WTC11 (cell line): ENCODE data around the gene DRAXIN. TPM values are rescaled to one million over a fixed set of nuclear protein-coding genes. Genes with fewer than 3 reads are reported as not detected.

Source experiments
- ATAC-seq: fragments of 200-7000 bp; cut with Tn5 transposase; 2 replicates; pipeline ENCODE4 v1.10.0; 2021; ENCODE audit warnings: mild to moderate bottlenecking, moderate library complexity
- CTCF ChIA-PET: fragments of 300-600 bp; sonication (Branson Sonifier 250); formaldehyde crosslinking; loops from one replicate; lab custom pipeline; 2021; ENCODE audit warnings: antibody characterized with exemption; lab: Charles Lee
- POLR2A ChIA-PET: fragments of 350-600 bp; sonication (Branson Sonifier 250); formaldehyde crosslinking; loops from one replicate; lab custom pipeline; 2021; ENCODE audit warnings: antibody characterized with exemption; lab: Charles Lee
- DNase-seq: peaks from one replicate; pipeline ENCODE4 v3.0.0; 2021; ENCODE audit warnings: low spot score
- H3K27ac Mint-ChIP-seq: 2 replicates; pipeline ENCODE4 v1.8.0; 2021; ENCODE audit warnings: mixed read lengths
- H3K27me3 Mint-ChIP-seq: 2 replicates; pipeline ENCODE4 v1.8.0; 2021; ENCODE audit warnings: low read depth, mild to moderate bottlenecking, moderate library complexity, mixed read lengths
- H3K36me3 Mint-ChIP-seq: 2 replicates; pipeline ENCODE4 v1.8.0; 2021; ENCODE audit warnings: mixed read lengths
- H3K4me1 Mint-ChIP-seq: 2 replicates; pipeline ENCODE4 v1.8.0; 2022; ENCODE audit warnings: mixed read lengths
- H3K4me3 Mint-ChIP-seq: 2 replicates; pipeline ENCODE4 v1.8.0; 2021; ENCODE audit warnings: mild to moderate bottlenecking, moderate library complexity, mixed read lengths
- H3K9me3 Mint-ChIP-seq: 2 replicates; pipeline ENCODE4 v1.8.0; 2021; ENCODE audit warnings: mixed read lengths
- CBFB ChIP-seq: sonication (generic); formaldehyde crosslinking; IDR thresholded peaks from 2 replicates; pipeline ENCODE4 v1.8.1; 2022; ENCODE audit warnings: mild to moderate bottlenecking, low read depth, missing genetic modification reagents
- E2F5 ChIP-seq: sonication (generic); formaldehyde crosslinking; IDR thresholded peaks from 2 replicates; pipeline ENCODE4 v1.8.1; 2022; ENCODE audit warnings: mild to moderate bottlenecking, moderate library complexity, missing genetic modification reagents
- ESRRA ChIP-seq: sonication (generic); formaldehyde crosslinking; IDR thresholded peaks from 2 replicates; pipeline ENCODE4 v1.8.1; 2022; ENCODE audit warnings: mild to moderate bottlenecking, missing genetic modification reagents, borderline replicate concordance
- FOXJ3 ChIP-seq: sonication (generic); formaldehyde crosslinking; IDR thresholded peaks from 2 replicates; pipeline ENCODE4 v1.9.0; 2021; ENCODE audit warnings: missing genetic modification reagents, mild to moderate bottlenecking, borderline replicate concordance
- FOXP1 ChIP-seq: sonication (generic); formaldehyde crosslinking; IDR thresholded peaks from 2 replicates; pipeline ENCODE4 v1.8.0; 2022; ENCODE audit warnings: missing genetic modification reagents, mild to moderate bottlenecking, moderate library complexity, borderline replicate concordance
- GTF2I ChIP-seq: fragments of 250-450 bp; sonication (Bioruptor Pico); conservative IDR thresholded peaks from 2 replicates; pipeline ENCODE4 v1.4.0; 2021; ENCODE audit warnings: mild to moderate bottlenecking
- HMGXB4 ChIP-seq: sonication (generic); formaldehyde crosslinking; IDR thresholded peaks from 2 replicates; pipeline ENCODE4 v1.8.1; 2023; ENCODE audit warnings: mild to moderate bottlenecking, moderate library complexity, missing genetic modification reagents
- JAZF1 ChIP-seq: fragments of 250-450 bp; sonication (Bioruptor Pico); IDR thresholded peaks from 2 replicates; pipeline ENCODE4 v1.9.0; 2021; ENCODE audit warnings: moderate library complexity, mild to moderate bottlenecking, inconsistent platforms
- JUN ChIP-seq: sonication (generic); formaldehyde crosslinking; IDR thresholded peaks from 2 replicates; pipeline ENCODE4 v1.8.0; 2023; ENCODE audit warnings: mild to moderate bottlenecking, missing genetic modification reagents
- MXD4 ChIP-seq: fragments of 250-450 bp; sonication (Bioruptor Pico); IDR thresholded peaks from 2 replicates; pipeline ENCODE4 v1.8.0; 2021; ENCODE audit warnings: mild to moderate bottlenecking, moderate library complexity, borderline replicate concordance
- MYBL2 ChIP-seq: sonication (generic); formaldehyde crosslinking; IDR thresholded peaks from 2 replicates; pipeline ENCODE4 v1.8.1; 2023; ENCODE audit warnings: mild to moderate bottlenecking, moderate library complexity, missing genetic modification reagents
- NR3C1 ChIP-seq: sonication (generic); formaldehyde crosslinking; conservative IDR thresholded peaks from 2 replicates; pipeline ENCODE4 v1.8.1; 2023; ENCODE audit warnings: low read depth, mild to moderate bottlenecking, missing genetic modification reagents
- PRRX2 ChIP-seq: fragments of 250-450 bp; sonication (Bioruptor Pico); IDR thresholded peaks from 2 replicates; pipeline ENCODE4 v1.8.0; 2021; ENCODE audit warnings: mild to moderate bottlenecking
- RORB ChIP-seq: fragments of 250-450 bp; sonication (Bioruptor Pico); IDR thresholded peaks from 2 replicates; pipeline ENCODE4 v1.9.0; 2021; ENCODE audit warnings: mild to moderate bottlenecking
- SOX15 ChIP-seq: fragments of 250-450 bp; sonication (Bioruptor Pico); IDR thresholded peaks from 2 replicates; pipeline ENCODE4 v1.9.0; 2021; ENCODE audit warnings: mild to moderate bottlenecking
- STAT6 ChIP-seq: sonication (generic); formaldehyde crosslinking; conservative IDR thresholded peaks from 2 replicates; pipeline ENCODE4 v1.8.1; 2023; ENCODE audit warnings: mild to moderate bottlenecking, low read depth, missing genetic modification reagents, moderate library complexity
- TCF7 ChIP-seq: sonication (generic); formaldehyde crosslinking; IDR thresholded peaks from 2 replicates; pipeline ENCODE4 v1.8.0; 2022; ENCODE audit warnings: mild to moderate bottlenecking, low read depth, missing genetic modification reagents, moderate library complexity
- TEAD4 ChIP-seq: sonication (generic); formaldehyde crosslinking; IDR thresholded peaks from 2 replicates; pipeline ENCODE4 v1.8.0; 2022; ENCODE audit warnings: mild to moderate bottlenecking, missing genetic modification reagents
- TP53 ChIP-seq: sonication (generic); formaldehyde crosslinking; IDR thresholded peaks from 2 replicates; pipeline ENCODE4 v1.8.1; 2023; ENCODE audit warnings: mild to moderate bottlenecking, missing genetic modification reagents
- ZNF121 ChIP-seq: sonication (generic); formaldehyde crosslinking; IDR thresholded peaks from 2 replicates; pipeline ENCODE4 v1.8.0; 2023; ENCODE audit warnings: missing genetic modification reagents
- ZNF138 ChIP-seq: sonication (generic); formaldehyde crosslinking; conservative IDR thresholded peaks from 2 replicates; pipeline ENCODE4 v1.8.1; 2022; ENCODE audit warnings: mild to moderate bottlenecking, moderate library complexity, missing genetic modification reagents
- ZNF232 ChIP-seq: sonication (generic); formaldehyde crosslinking; IDR thresholded peaks from 2 replicates; pipeline ENCODE4 v1.8.0; 2022; ENCODE audit warnings: mild to moderate bottlenecking, missing genetic modification reagents
- ZNF671 ChIP-seq: fragments of 250-450 bp; sonication (Bioruptor Pico); IDR thresholded peaks from 2 replicates; pipeline ENCODE4 v1.8.0; 2021; ENCODE audit warnings: mild to moderate bottlenecking
- total RNA-seq: library from RNA; stranded (reverse); gene quantifications from 3 replicates; pipeline ENCODE4 v1.2.3, GENCODE V29; 2021
- TF ChIP-seq, protein P1 (sequence below): fragments of 250-450 bp; sonication (Bioruptor Pico); IDR thresholded peaks from 2 replicates; pipeline ENCODE4 v2.1.2; 2022; ENCODE audit warnings: mild to moderate bottlenecking, moderate library complexity
- TF ChIP-seq, protein P2 (sequence below): fragments of 250-450 bp; sonication (Bioruptor Pico); IDR thresholded peaks from 2 replicates; pipeline ENCODE4 v1.9.0; 2021; ENCODE audit warnings: mild to moderate bottlenecking
- TF ChIP-seq, protein P3 (sequence below): sonication (generic); formaldehyde crosslinking; conservative IDR thresholded peaks from 2 replicates; pipeline ENCODE4 v1.8.1; 2022; ENCODE audit warnings: mild to moderate bottlenecking, missing genetic modification reagents

Gene DRAXIN
- total RNA-seq, 1 experiment from 2014 or later = 12.0 TPM

DNA sequence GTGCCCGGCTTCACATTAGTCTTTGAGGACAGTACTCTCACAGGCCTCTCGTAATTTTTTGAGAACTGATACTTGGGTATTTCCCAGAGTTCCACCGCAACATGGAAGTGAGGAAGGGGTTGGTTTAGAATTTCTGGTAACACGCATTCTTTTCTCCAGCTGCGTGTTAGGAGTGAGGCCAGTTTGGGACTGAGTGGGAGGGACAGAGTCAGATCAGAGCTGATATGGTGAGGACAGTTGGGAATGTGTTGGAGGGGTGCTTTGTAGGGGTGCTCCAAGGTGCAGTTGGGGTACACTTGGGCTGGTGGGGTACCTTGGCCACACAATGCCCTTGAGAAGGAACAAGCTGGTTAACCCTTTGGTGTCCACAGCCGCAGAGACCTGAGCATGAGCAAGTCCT is 20.8 kb upstream of the DRAXIN start (continued):
- TF ChIP-seq, protein P1, sequence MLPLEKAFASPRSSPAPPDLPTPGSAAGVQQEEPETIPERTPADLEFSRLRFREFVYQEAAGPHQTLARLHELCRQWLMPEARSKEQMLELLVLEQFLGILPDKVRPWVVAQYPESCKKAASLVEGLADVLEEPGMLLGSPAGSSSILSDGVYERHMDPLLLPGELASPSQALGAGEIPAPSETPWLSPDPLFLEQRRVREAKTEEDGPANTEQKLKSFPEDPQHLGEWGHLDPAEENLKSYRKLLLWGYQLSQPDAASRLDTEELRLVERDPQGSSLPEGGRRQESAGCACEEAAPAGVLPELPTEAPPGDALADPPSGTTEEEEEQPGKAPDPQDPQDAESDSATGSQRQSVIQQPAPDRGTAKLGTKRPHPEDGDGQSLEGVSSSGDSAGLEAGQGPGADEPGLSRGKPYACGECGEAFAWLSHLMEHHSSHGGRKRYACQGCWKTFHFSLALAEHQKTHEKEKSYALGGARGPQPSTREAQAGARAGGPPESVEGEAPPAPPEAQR (CRISPR knock-in tag) = no peak
- TF ChIP-seq HMGXB4 (CRISPR knock-in tag) (no peak), PRRX2 (no peak), GTF2I (CRISPR knock-in tag) (no peak), TCF7 (CRISPR knock-in tag) (no peak), FOXP1 (CRISPR knock-in tag) (no peak), CBFB (no peak), JUN (CRISPR knock-in tag) (no peak), TEAD4 (no peak), ZNF671 (CRISPR knock-in tag) (no peak), TP53 (no peak), FOXJ3 (no peak), JAZF1 (CRISPR knock-in tag) (no peak)
- TF ChIP-seq, protein P2, sequence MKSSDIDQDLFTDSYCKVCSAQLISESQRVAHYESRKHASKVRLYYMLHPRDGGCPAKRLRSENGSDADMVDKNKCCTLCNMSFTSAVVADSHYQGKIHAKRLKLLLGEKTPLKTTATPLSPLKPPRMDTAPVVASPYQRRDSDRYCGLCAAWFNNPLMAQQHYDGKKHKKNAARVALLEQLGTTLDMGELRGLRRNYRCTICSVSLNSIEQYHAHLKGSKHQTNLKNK (CRISPR knock-in tag) = no peak

- ATAC-seq (no peak), DNase-seq (no peak)
- no peaks in the 10 kb centered on the region for H3K9me3 Mint-ChIP-seq
- peaks cover 53% of the 10 kb centered on the region for H3K36me3 Mint-ChIP-seq
- ChIA-PET POLR2A (no interaction called here), CTCF (no interaction called here)
- no peak overlapping the region for H3K4me3 Mint-ChIP-seq
- H3K4me1 Mint-ChIP-seq = no peaks in the 10 kb centered on the region
- TF ChIP-seq NR3C1 (CRISPR knock-in tag) (no peak), ZNF232 (CRISPR knock-in tag) (no peak), ESRRA (no peak)
- no peak overlapping the region for H3K27ac Mint-ChIP-seq
- H3K27me3 Mint-ChIP-seq = no peaks in the 10 kb centered on the region; the same call in 1 of the 2 replicates
These were observed 20.3 kb upstream of the DRAXIN start for GRCh38 chr1:11671205-11671543.

DNA sequence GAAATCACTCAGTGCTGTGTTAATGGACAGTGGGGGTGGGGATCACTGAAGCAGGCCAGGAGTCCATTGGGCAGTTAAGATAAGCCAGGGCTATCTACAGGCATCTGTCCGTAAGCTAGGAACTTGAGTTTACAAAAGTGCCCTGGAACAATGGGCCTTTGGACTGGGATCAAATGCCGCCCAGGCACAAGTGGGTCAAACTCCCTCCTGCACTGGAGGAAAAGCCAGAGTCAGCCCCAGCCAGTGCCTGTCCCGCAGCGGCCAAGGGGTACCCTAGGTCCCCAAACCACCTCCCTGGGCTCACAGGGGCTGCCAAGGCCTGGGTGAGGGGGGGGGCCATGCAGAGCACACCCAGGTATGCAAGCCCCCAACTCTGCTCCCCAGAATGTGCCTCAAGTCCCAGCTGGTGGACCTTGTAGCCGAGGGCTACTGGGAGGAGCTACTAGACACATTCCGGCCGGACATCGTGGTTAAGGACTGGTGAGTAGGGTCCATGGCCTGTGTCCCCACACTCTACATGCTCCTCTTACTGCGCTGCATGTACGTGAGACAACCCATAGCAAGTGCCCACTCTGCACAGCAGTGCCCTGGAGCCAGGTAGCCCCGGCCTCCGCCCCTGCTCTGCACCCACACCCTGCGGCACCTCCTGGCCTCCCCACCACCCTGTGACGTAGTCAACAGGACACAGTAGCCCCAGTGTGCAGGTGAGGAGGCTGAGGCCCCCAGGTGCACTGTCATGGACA is 19.8 kb upstream of the DRAXIN start:
- no peaks in the 10 kb centered on the region for H3K4me1 Mint-ChIP-seq
- peaks cover 57% of the 10 kb centered on the region for H3K36me3 Mint-ChIP-seq
- H3K9me3 Mint-ChIP-seq = no peaks in the 10 kb centered on the region
- H3K27ac Mint-ChIP-seq = no peak overlapping the region
- POLR2A ChIA-PET = interaction anchor here (0.7 kb wide), 1 partner anchor 24 kb away, joined by 3 read pairs; no protein-coding TSS in a partner anchor
- ATAC-seq (no peak), DNase-seq (no peak)
- no peaks in the 10 kb centered on the region; the same call in 1 of the 2 replicates for H3K27me3 Mint-ChIP-seq
- CTCF ChIA-PET = no interaction called here
- H3K4me3 Mint-ChIP-seq = no peak overlapping the region
- TF ChIP-seq, protein P3, sequence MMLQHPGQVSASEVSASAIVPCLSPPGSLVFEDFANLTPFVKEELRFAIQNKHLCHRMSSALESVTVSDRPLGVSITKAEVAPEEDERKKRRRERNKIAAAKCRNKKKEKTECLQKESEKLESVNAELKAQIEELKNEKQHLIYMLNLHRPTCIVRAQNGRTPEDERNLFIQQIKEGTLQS (CRISPR knock-in tag) = no peak
- TF ChIP-seq STAT6 (CRISPR knock-in tag) (no peak), MXD4 (CRISPR knock-in tag) (no peak), HMGXB4 (CRISPR knock-in tag) (no peak), E2F5 (no peak), ZNF121 (no peak), ZNF138 (CRISPR knock-in tag) (no peak), RORB (no peak), MYBL2 (CRISPR knock-in tag) (no peak), SOX15 (CRISPR knock-in tag) (no peak)
